EL (cell line): Measurements from ENCODE around the gene MPPED1.

Experiments used
- DNase-seq: peaks from one replicate; pipeline ENCODE4 v3.0.0-alpha.2; 2016

The MPPED1 gene

GRCh38 chr22:43411869-43412807 lies at the start of gene MPPED1:
TSS of gene MPPED1 (plus strand) at chr22:43412014. CDS start at chr22:43424986, 12,972 bp downstream.
- DNase-seq = no peak

- no peak for DNase-seq
These were observed 48.3 kb upstream of the MPPED1 start for GRCh38 chr22:43363315-43364168.

- no peak for DNase-seq
These were observed 47.7 kb upstream of the MPPED1 start for GRCh38 chr22:43364169-43364435.

- DNase-seq = no peak
These were observed 45.9 kb upstream of the MPPED1 start for GRCh38 chr22:43365715-43366440.

GRCh38 chr22:43370036-43370435 lies 41.8 kb upstream of the MPPED1 start:
- DNase-seq = no peak

GRCh38 chr22:43375951-43376455 lies 35.8 kb upstream of the MPPED1 start:
- DNase-seq = peak; percentile 51

GRCh38 chr22:43376765-43377547 lies 34.9 kb upstream of the MPPED1 start:
- no peak for DNase-seq

GRCh38 chr22:43377548-43377895 lies 34.3 kb upstream of the MPPED1 start:
- no peak for DNase-seq

- peak; percentile 39 for DNase-seq
These were observed 33.7 kb upstream of the MPPED1 start for GRCh38 chr22:43377896-43378704.

- DNase-seq = no peak
These were observed 30.1 kb upstream of the MPPED1 start for GRCh38 chr22:43381693-43382092.

GRCh38 chr22:43384863-43385262 lies 27.0 kb upstream of the MPPED1 start:
- no peak for DNase-seq

GRCh38 chr22:43385770-43386641 lies 25.8 kb upstream of the MPPED1 start:
- DNase-seq = peak; percentile 72

GRCh38 chr22:43387815-43388214 lies 24.0 kb upstream of the MPPED1 start:
- no peak for DNase-seq

- peak; percentile 60 for DNase-seq
These were observed 23.4 kb upstream of the MPPED1 start for GRCh38 chr22:43388420-43388851.

- DNase-seq = no peak
These were observed 22.5 kb upstream of the MPPED1 start for GRCh38 chr22:43389227-43389836.

- DNase-seq = no peak
These were observed 21.6 kb upstream of the MPPED1 start for GRCh38 chr22:43390166-43390565.

GRCh38 chr22:43390872-43391271 lies 20.9 kb upstream of the MPPED1 start:
- no peak for DNase-seq

- DNase-seq = no peak
These were observed 20.5 kb upstream of the MPPED1 start for GRCh38 chr22:43391306-43391705.

- no peak for DNase-seq
These were observed 19.3 kb upstream of the MPPED1 start for GRCh38 chr22:43392385-43392989.
